Testis (tissue), 3 donors: ENCODE data around the gene EPHB1. TPM values are rescaled to one million over a fixed set of nuclear protein-coding genes. Genes with fewer than 3 reads are reported as not detected.

Experiments used
- DNase-seq: peaks from one replicate; pipeline ENCODE4 v3.0.0-alpha.2; 2019
- H3K27ac ChIP-seq, 2 donors: fragments of 200-600 bp; sonication (generic); one replicate each; pipeline ENCODE4 v1.5.1; 2019
- H3K27me3 ChIP-seq: fragments of 200-600 bp; sonication (generic); one replicate; pipeline ENCODE4 v1.5.1; 2019
- H3K36me3 ChIP-seq: fragments of 200-600 bp; sonication (generic); one replicate; pipeline ENCODE4 v1.5.1; 2017; ENCODE audit warnings: low read depth; ENCODE audit errors: missing control alignments
- H3K4me1 ChIP-seq: fragments of 200-600 bp; sonication (generic); one replicate; pipeline ENCODE4 v1.5.1; 2019
- H3K4me3 ChIP-seq, 2 donors: fragments of 200-600 bp; sonication (generic); one replicate each; pipeline ENCODE4 v1.5.1; 2017 to 2019
- H3K9me3 ChIP-seq: fragments of 200-600 bp; sonication (generic); one replicate; pipeline ENCODE4 v1.5.1; 2017
- CTCF ChIP-seq, 3 experiments: fragments of 450-650 bp in 2 of 3; fragments of 200-600 bp in 1 of 3; sonication (generic) in 1 of 3; IDR thresholded peaks; one replicate each; pipeline ENCODE4 v1.5.1; 2016 to 2019; ENCODE audit warnings: antibody characterized with exemption in 3 of 3, mild to moderate bottlenecking in 2 of 3, moderate library complexity in 1 of 3
- POLR2A ChIP-seq: fragments of 450-650 bp; IDR thresholded peaks from one replicate; pipeline ENCODE4 v1.6.1; 2017; ENCODE audit warnings: antibody characterized with exemption, mild to moderate bottlenecking, moderate library complexity
- WGBS, 2 donors: methylation state at CpG; one replicate each; pipeline ENCODE4 v1.1.5; 2018; 5-methylcytosine and 5-hydroxymethylcytosine counted together
- intact Hi-C: fragments of 100-400 bp; cut with DNase I; formaldehyde crosslinking; loops from one replicate; pipeline ENCODE4 v1.15.1; 2023; ENCODE audit warnings: low total_unique reads
- polyA plus RNA-seq: library from polyadenylated mRNA; stranded (reverse); fragments of 350-450 nt; fragmentation: Illumina TruSeq; extraction: RNeasy Lipid Tissue Mini Kit (QIAGEN cat#74804); gene quantifications from one replicate; pipeline ENCODE4 v1.2.3, GENCODE V29; 2014; ENCODE audit warnings: low read depth, low replicate concordance; ENCODE audit not compliant: insufficient read depth
- total RNA-seq, 2 donors: library from RNA; depleted of rRNA; stranded (reverse); fragments of >200 nt; gene quantifications; one replicate each; pipeline ENCODE4 v1.2.3, GENCODE V29; 2016

EPHB1 gene
- total and polyA plus RNA-seq, 3 donors from 2014 or later: 20.8 to 37.1 (median 31.3) TPM

- intact Hi-C loops: no loop called here
- no peak for DNase-seq
- Histone ChIP-seq H3K27me3 (no peaks in the 10 kb centered on the region), H3K9me3 (no peaks in the 10 kb centered on the region), H3K4me3 (no peak overlapping the region), H3K4me1 (no peaks in the 10 kb centered on the region), H3K27ac (no peak overlapping the region), H3K36me3 (no peaks in the 10 kb centered on the region)
- 61 to 66% methylated on average over 6 of the region's 6 CpGs for WGBS, 2 donors
- no peak for TF ChIP-seq POLR2A
- TF ChIP-seq CTCF (IDR thresholded peaks at IDR 0.05): no peak
These were observed 109.2 kb downstream of the EPHB1 start for GRCh38 chr3:134904241-134904771.

- Histone ChIP-seq H3K4me1 (no peaks in the 10 kb centered on the region), H3K27me3 (no peaks in the 10 kb centered on the region), H3K9me3 (no peaks in the 10 kb centered on the region), H3K36me3 (no peaks in the 10 kb centered on the region), H3K27ac (no peak overlapping the region), H3K4me3 (no peak overlapping the region)
- no peak for DNase-seq
- intact Hi-C loops: no loop called here
- TF ChIP-seq POLR2A (no peak), CTCF (IDR thresholded peaks at IDR 0.05) (no peak)
- WGBS, 2 donors: 82% methylated on average over 7 of the region's 7 CpGs
These were observed 110.0 kb downstream of the EPHB1 start for GRCh38 chr3:134904776-134905646.

- TF ChIP-seq POLR2A (no peak), CTCF (IDR thresholded peaks at IDR 0.05) (no peak)
- no peaks in the 10 kb centered on the region for H3K27me3 ChIP-seq
- no peaks in the 10 kb centered on the region for H3K36me3 ChIP-seq
- no peak overlapping the region for H3K27ac ChIP-seq
- DNase-seq: no peak
- no peak overlapping the region for H3K4me3 ChIP-seq
- intact Hi-C loops: no loop called here
- H3K4me1 ChIP-seq: no peaks in the 10 kb centered on the region
- 90 to 100% methylated on average over 2 of the region's 2 CpGs for WGBS, 2 donors
- no peaks in the 10 kb centered on the region for H3K9me3 ChIP-seq
These were observed 110.5 kb downstream of the EPHB1 start for GRCh38 chr3:134905647-134905935.

GRCh38 chr3:134908271-134908670 is 113.2 kb downstream of the EPHB1 start:
- WGBS, 2 donors: 63 to 80% methylated on average over 2 of the region's 2 CpGs
- H3K27me3 ChIP-seq: no peaks in the 10 kb centered on the region
- intact Hi-C loops: no loop called here
- H3K4me3 ChIP-seq: no peak overlapping the region
- no peaks in the 10 kb centered on the region for H3K9me3 ChIP-seq
- H3K36me3 ChIP-seq: no peaks in the 10 kb centered on the region
- no peaks in the 10 kb centered on the region for H3K4me1 ChIP-seq
- no peak for TF ChIP-seq CTCF (IDR thresholded peaks at IDR 0.05)
- no peak for TF ChIP-seq POLR2A
- DNase-seq: no peak
- H3K27ac ChIP-seq: no peak overlapping the region

- Histone ChIP-seq H3K9me3 (no peaks in the 10 kb centered on the region), H3K36me3 (no peaks in the 10 kb centered on the region), H3K4me3 (no peak overlapping the region), H3K27me3 (no peaks in the 10 kb centered on the region), H3K4me1 (no peaks in the 10 kb centered on the region), H3K27ac (no peak overlapping the region)
- 82 to 90% methylated on average over 2 of the region's 2 CpGs for WGBS, 2 donors
- intact Hi-C loops: no loop called here
- DNase-seq: no peak
- TF ChIP-seq POLR2A: no peak
- no peak for TF ChIP-seq CTCF (IDR thresholded peaks at IDR 0.05)
These were observed 115.0 kb downstream of the EPHB1 start for GRCh38 chr3:134910026-134910425.
